MM.1S (cell line): Measurements from ENCODE around the gene PKDCC.
A peak's percentile ranks its signal among the peaks of the same experiment; 100 is the strongest.

Source experiments
- DNase-seq: peaks from one replicate; pipeline ENCODE4 v3.0.0-alpha.2; 2015
- H2AFZ ChIP-seq: fragments of 300-600 bp; sonication (generic); 2 replicates; pipeline ENCODE4 v1.6.0; 2016; ENCODE audit warnings: antibody characterized with exemption, low read length
- H3F3A ChIP-seq: fragments of 300-600 bp; sonication (generic); 2 replicates; pipeline ENCODE4 v1.6.1; 2016; ENCODE audit warnings: mild to moderate bottlenecking, antibody characterized with exemption, low read length, moderate library complexity, mixed read lengths; ENCODE audit not compliant: insufficient read depth
- H3K27ac ChIP-seq: fragments of 300-600 bp; sonication (generic); 2 replicates; pipeline ENCODE4 v1.5.1; 2016; ENCODE audit warnings: mild to moderate bottlenecking, low read length
- H3K27me3 ChIP-seq: fragments of 300-600 bp; sonication (generic); replicated peaks from 2 replicates; pipeline ENCODE4 v1.6.0; 2016; ENCODE audit warnings: low read length; ENCODE audit not compliant: insufficient read depth
- H3K36me3 ChIP-seq: fragments of 300-600 bp; sonication (generic); replicated peaks from 2 replicates; pipeline ENCODE4 v1.6.1; 2016; ENCODE audit warnings: mild to moderate bottlenecking, low read length, mixed read lengths; ENCODE audit not compliant: insufficient read depth
- H3K4me1 ChIP-seq: fragments of 300-600 bp; sonication (generic); 2 replicates; pipeline ENCODE4 v1.6.1; 2016; ENCODE audit warnings: low read length, mixed read lengths
- H3K4me2 ChIP-seq: fragments of 300-600 bp; sonication (generic); 2 replicates; pipeline ENCODE4 v1.6.0; 2016; ENCODE audit warnings: low read depth, low read length
- H3K4me3 ChIP-seq: fragments of 300-600 bp; sonication (generic); 2 replicates; pipeline ENCODE4 v1.5.1; 2016; ENCODE audit warnings: low read length, mixed read lengths
- H3K79me2 ChIP-seq: fragments of 300-600 bp; sonication (generic); 2 replicates; pipeline ENCODE4 v1.6.1; 2016; ENCODE audit warnings: mixed run types, low read length, mixed read lengths
- H3K9ac ChIP-seq: fragments of 300-600 bp; sonication (generic); 2 replicates; pipeline ENCODE4 v1.6.1; 2016; ENCODE audit warnings: low read length, mixed read lengths
- H3K9me2 ChIP-seq: fragments of 300-600 bp; sonication (generic); replicated peaks from 2 replicates; pipeline ENCODE4 v1.6.1; 2016; ENCODE audit warnings: mild to moderate bottlenecking, low read length, mixed read lengths; ENCODE audit not compliant: insufficient read depth
- H3K9me3 ChIP-seq: fragments of 300-600 bp; sonication (generic); replicated peaks from 2 replicates; pipeline ENCODE4 v1.6.1; 2016; ENCODE audit warnings: mild to moderate bottlenecking, low read length, mixed read lengths; ENCODE audit not compliant: insufficient read depth
- H4K20me1 ChIP-seq: fragments of 300-600 bp; sonication (generic); 2 replicates; pipeline ENCODE4 v1.6.1; 2016; ENCODE audit warnings: mild to moderate bottlenecking, low read length, moderate library complexity, mixed read lengths; ENCODE audit not compliant: insufficient read depth
- EZH2 ChIP-seq: fragments of 300-600 bp; sonication (generic); optimal IDR thresholded peaks from 2 replicates; pipeline ENCODE3; 2017; ENCODE audit warnings: low read depth, mild to moderate bottlenecking, antibody characterized with exemption, low read length, mixed read lengths
- EZH2phosphoT487 ChIP-seq: fragments of 300-600 bp; sonication (generic); IDR thresholded peaks from 2 replicates; pipeline ENCODE4 v1.6.1; 2018; ENCODE audit warnings: antibody characterized with exemption, low read length
- TF ChIP-seq, protein P1 (sequence below): fragments of 300-600 bp; sonication (generic); IDR thresholded peaks from 2 replicates; pipeline ENCODE4 v1.5.1; 2016; ENCODE audit warnings: antibody characterized with exemption, low read length, mixed read lengths

PKDCC gene

DNA sequence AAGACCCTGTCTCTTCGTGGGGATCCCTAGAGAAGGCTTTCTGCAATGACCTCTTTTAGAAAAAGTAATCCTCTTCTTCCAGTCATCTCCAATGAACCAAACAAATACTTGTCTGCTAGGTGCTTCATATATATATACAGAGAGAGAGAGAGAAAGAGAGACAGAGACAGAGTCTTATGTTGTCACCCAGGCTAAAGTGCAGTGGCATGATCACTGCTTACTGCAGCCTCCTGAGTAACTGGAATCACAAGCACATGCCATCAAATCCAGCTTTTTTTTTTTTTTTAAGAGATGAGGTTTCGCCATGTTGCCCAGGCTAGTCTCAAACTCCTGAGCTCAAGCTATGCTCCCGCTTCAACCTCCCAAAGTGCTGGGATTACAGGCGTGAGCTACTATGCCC lies 18.6 kb upstream of the PKDCC start:
- peak overlapping the region; percentile 64; the same call in 1 of the 2 replicates for H2AFZ ChIP-seq

DNA sequence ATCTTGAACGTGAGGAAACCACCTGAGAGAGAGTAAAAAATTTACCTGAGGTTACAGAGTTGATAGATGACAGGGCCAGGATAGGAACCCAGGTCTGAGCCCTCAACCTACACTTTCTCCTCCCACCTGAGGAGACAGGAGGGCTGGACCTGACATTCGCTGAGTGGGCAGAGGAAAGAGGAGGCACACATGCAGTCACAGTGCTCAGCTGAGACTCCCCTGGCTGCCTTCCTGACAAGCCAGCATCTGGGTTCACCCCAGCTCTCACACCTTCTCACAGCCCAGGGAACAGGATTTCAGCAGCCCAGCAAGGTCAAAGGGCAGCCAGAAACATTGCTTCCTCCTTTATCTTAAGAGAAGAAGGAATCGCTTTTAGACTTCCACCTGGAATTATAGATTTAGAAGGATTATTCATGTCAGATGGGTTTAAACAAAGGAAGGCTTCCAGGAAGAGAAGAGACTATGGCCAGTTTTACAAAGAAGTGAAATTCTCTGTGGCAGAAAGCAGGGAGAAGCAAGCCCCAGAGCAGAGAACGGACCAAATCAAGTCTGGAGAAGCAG lies 18.1 kb upstream of the PKDCC start:
- peak; percentile 75 for DNase-seq
- H3K4me1 ChIP-seq, result peaks cover 59% of the 10 kb centered on the region
- no peak overlapping the region for H3K4me3 ChIP-seq
- peak overlapping the region; percentile 49; the same call in 1 of the 2 replicates for H3K9ac ChIP-seq
- H3K36me3 ChIP-seq, result no peaks in the 10 kb centered on the region
- H3K9me3 ChIP-seq, result no peaks in the 10 kb centered on the region
- H4K20me1 ChIP-seq, result no peaks in the 10 kb centered on the region
- H3F3A ChIP-seq, result peaks cover 21% of the 10 kb centered on the region
- no peaks in the 10 kb centered on the region for H3K79me2 ChIP-seq
- no peaks in the 10 kb centered on the region for H3K9me2 ChIP-seq
- peak overlapping the region; percentile 88 for H3K4me2 ChIP-seq
- H3K27me3 ChIP-seq, result no peaks in the 10 kb centered on the region
- H3K27ac ChIP-seq, result peak overlapping the region; percentile 82
- TF ChIP-seq EZH2, result no peak
- no peak for TF ChIP-seq EZH2phosphoT487
- TF ChIP-seq, protein P1, sequence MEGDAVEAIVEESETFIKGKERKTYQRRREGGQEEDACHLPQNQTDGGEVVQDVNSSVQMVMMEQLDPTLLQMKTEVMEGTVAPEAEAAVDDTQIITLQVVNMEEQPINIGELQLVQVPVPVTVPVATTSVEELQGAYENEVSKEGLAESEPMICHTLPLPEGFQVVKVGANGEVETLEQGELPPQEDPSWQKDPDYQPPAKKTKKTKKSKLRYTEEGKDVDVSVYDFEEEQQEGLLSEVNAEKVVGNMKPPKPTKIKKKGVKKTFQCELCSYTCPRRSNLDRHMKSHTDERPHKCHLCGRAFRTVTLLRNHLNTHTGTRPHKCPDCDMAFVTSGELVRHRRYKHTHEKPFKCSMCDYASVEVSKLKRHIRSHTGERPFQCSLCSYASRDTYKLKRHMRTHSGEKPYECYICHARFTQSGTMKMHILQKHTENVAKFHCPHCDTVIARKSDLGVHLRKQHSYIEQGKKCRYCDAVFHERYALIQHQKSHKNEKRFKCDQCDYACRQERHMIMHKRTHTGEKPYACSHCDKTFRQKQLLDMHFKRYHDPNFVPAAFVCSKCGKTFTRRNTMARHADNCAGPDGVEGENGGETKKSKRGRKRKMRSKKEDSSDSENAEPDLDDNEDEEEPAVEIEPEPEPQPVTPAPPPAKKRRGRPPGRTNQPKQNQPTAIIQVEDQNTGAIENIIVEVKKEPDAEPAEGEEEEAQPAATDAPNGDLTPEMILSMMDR, result no peak
- H2AFZ ChIP-seq, result peak overlapping the region; percentile 3

More for the DNA sequence above, 18.6 kb upstream of the PKDCC start:
- peak overlapping the region; percentile 41 for H3K4me3 ChIP-seq
- DNase-seq, result no peak
- no peaks in the 10 kb centered on the region for H3K27me3 ChIP-seq
- peaks cover 21% of the 10 kb centered on the region for H3F3A ChIP-seq
- no peaks in the 10 kb centered on the region for H3K9me2 ChIP-seq
- H3K4me1 ChIP-seq, result peaks cover 59% of the 10 kb centered on the region
- H3K36me3 ChIP-seq, result no peaks in the 10 kb centered on the region
- H4K20me1 ChIP-seq, result no peaks in the 10 kb centered on the region
- peak overlapping the region; percentile 82 for H3K27ac ChIP-seq
- TF ChIP-seq EZH2phosphoT487, result no peak
- no peak for TF ChIP-seq EZH2
- TF ChIP-seq, protein P1, result no peak
- peak overlapping the region; percentile 88 for H3K4me2 ChIP-seq
- no peaks in the 10 kb centered on the region for H3K9me3 ChIP-seq
- H3K9ac ChIP-seq, result peak overlapping the region; percentile 49; the same call in 1 of the 2 replicates
- H3K79me2 ChIP-seq, result no peaks in the 10 kb centered on the region

DNA sequence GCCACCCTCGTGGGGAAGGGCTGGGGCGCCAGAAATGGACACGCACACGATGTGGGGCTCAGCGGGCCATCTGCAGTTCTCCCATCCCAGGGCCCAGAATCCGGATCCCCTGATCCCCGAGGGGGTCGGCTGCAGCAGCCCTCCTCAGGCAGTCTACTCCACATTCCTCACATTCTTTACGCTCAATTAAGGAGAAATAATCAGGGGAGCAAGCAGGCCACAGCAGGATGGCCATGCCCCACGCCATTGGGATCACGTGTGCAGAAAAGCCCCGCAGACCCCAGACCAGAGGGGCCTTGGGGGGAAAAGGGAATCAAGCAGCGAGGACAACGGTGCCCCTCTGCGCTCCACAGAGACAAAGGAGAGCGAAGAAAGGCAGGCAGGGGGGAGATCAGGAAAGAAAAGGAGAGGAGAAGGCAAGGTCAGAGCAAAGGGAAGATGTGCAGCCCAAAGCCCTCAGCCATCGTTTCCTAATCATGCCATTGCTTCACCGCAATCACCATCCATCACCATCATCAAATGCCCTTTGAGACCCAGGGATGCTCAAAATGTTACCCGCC lies 17.5 kb upstream of the PKDCC start:
- no peaks in the 10 kb centered on the region for H3K27me3 ChIP-seq
- H3K27ac ChIP-seq, result peak overlapping the region; percentile 82; the same call in 1 of the 2 replicates
- no peaks in the 10 kb centered on the region for H3K9me2 ChIP-seq
- no peaks in the 10 kb centered on the region for H3K36me3 ChIP-seq
- peak overlapping the region; percentile 49; the same call in 1 of the 2 replicates for H3K9ac ChIP-seq
- H2AFZ ChIP-seq, result no peak overlapping the region
- H3K79me2 ChIP-seq, result no peaks in the 10 kb centered on the region
- H4K20me1 ChIP-seq, result no peaks in the 10 kb centered on the region
- H3K4me2 ChIP-seq, result peak overlapping the region; percentile 88
- peaks cover 54% of the 10 kb centered on the region for H3K4me1 ChIP-seq
- H3F3A ChIP-seq, result peaks cover 21% of the 10 kb centered on the region
- H3K4me3 ChIP-seq, result no peak overlapping the region
- no peak for TF ChIP-seq EZH2
- TF ChIP-seq, protein P1, result no peak
- no peak for TF ChIP-seq EZH2phosphoT487
- H3K9me3 ChIP-seq, result no peaks in the 10 kb centered on the region
- no peak for DNase-seq
